Pancreas (tissue), 10 donors: ENCODE data around the gene MT1X. TPM values are rescaled to one million over a fixed set of nuclear protein-coding genes. Genes with fewer than 3 reads are reported as not detected.

Experiments used
- ATAC-seq, 4 donors: fragments of 200-7000 bp; cut with Tn5 transposase; one replicate each; pipeline versions ENCODE4 v1.8.0 to v1.9.1; 2020; ENCODE audit warnings: mild to moderate bottlenecking in 4 of 4, moderate library complexity in 4 of 4
- DNase-seq, 6 donors: peaks; one replicate each; pipeline ENCODE4 v3.0.0-alpha.2; 2020
- FAIRE-seq: peaks from 2 replicates; lab custom pipeline; 2012; peaks lifted over from hg19 to GRCh38; lab: Jason Lieb, UNC
- H3K27ac ChIP-seq, 4 donors: fragments of 200-600 bp; sonication (generic); 1 replicate in 3 of 4; 2 replicates in 1 of 4; pipeline versions ENCODE4 v1.5.0 to v1.8.0; 2020
- H3K27me3 ChIP-seq, 4 donors: fragments of 200-600 bp; one replicate each; pipeline ENCODE4 v1.8.0; 2021
- H3K36me3 ChIP-seq, 3 donors: fragments of 200-600 bp; sonication (generic) in 1 of 3; one replicate each; pipeline versions ENCODE4 v1.5.0 to v1.8.0; 2020 to 2021
- H3K4me1 ChIP-seq, 3 donors: fragments of 200-600 bp; one replicate each; pipeline ENCODE4 v1.8.0; 2021
- H3K4me3 ChIP-seq, 4 donors: fragments of 200-600 bp; sonication (generic) in 2 of 4; one replicate each; pipeline versions ENCODE4 v1.5.0 to v1.8.0; 2020 to 2021
- H3K9me3 ChIP-seq, 4 donors: fragments of 200-600 bp; one replicate each; pipeline ENCODE4 v1.8.0; 2021
- CTCF ChIP-seq, 4 donors: fragments of 200-600 bp; sonication (generic) in 3 of 4; IDR thresholded peaks; one replicate each; pipeline versions ENCODE4 v1.5.0 to v1.8.0; 2021; ENCODE audit warnings: antibody characterized with exemption in 4 of 4
- WGBS, 2 donors: extraction: QIAGEN DNeasy Blood & Tissue Kit; methylation state at CpG; one replicate each; pipeline ENCODE4 v1.1.7; 2013; 5-methylcytosine and 5-hydroxymethylcytosine counted together
- intact Hi-C, 3 donors: fragments of 100-400 bp; cut with DNase I; formaldehyde crosslinking; loops; one replicate each; pipeline versions ENCODE4 v1.11.1 to v1.14.2; 2022
- polyA plus RNA-seq, 2 donors: library from polyadenylated mRNA; stranded (reverse); fragments of 200-250 nt; gene quantifications; one replicate each; pipeline ENCODE4 v1.2.3, GENCODE V29; 2013
- total RNA-seq, 6 donors: library from RNA; stranded (reverse); fragmentation: NEBNext Ultra II Directional in 4 of 6; extraction: Animal tissue kit (Norgen Biotek cat#: 25700) in 4 of 6; gene quantifications; one replicate each; pipeline versions ENCODE4 v1.2.1 to v1.2.4, GENCODE V29; 2021 to 2023
- donor health status: healthy with polysubstance abuse.
- donor health status: DM: no; HTN: no; CAD: no; lungs with moderate emphysema.
- donor health status: DM: no; HTN: no; CAD: no.
- donor health status: control.
- donor health status: control.
- donor health status: Bipolar disorder and iron deficiency.
- donor health status: DM: yes; HTN: yes; CAD: no.
- donor health status: DM: no; HTN: no; CAD: no.
- donor health status: DM: no; HTN: no; CAD: no.
- donor health status: DM: yes; HTN: yes; CAD: no.

MT1X gene
- total and polyA plus RNA-seq, 8 donors, result 56.1 to 992 (median 333) TPM

GRCh38 chr16:56729735-56730662, 47.7 kb downstream of the MT1X start, which contains the start of gene NUP93:
Gene NUP93 (plus strand): TSS chr16:56730129. CDS start chr16:56748248, 18,119 bp downstream.
- 0 to 1% methylated on average over 70 of the region's 70 CpGs for WGBS, 2 donors
- peaks cover 5 to 19% (median 8%) of the 10 kb centered on the region in 3 donors for H3K4me1 ChIP-seq
- no peak for TF ChIP-seq CTCF (IDR thresholded peaks at IDR 0.05)
- FAIRE-seq (no peak), DNase-seq (peak; percentile 91 to 98 (median 93)), ATAC-seq (peak; percentile 97 to 99 (median 98))
- no peaks in the 10 kb centered on the region for H3K27me3 ChIP-seq
- peak within 1 kb of the TSS; percentile 81 to 98 (median 93) for H3K4me3 ChIP-seq
- H3K27ac ChIP-seq, result peak within 1 kb of the TSS; percentile 44 to 89 (median 68)
- intact Hi-C loops, result no loop called here
- H3K9me3 ChIP-seq, result no peaks in the 10 kb centered on the region
- no peaks in the 10 kb centered on the region for H3K36me3 ChIP-seq

GRCh38 chr16:56732366-56732765, 50.1 kb downstream of the MT1X start:
- no peak for FAIRE-seq
- H3K4me1 ChIP-seq, result peaks cover 5 to 19% (median 8%) of the 10 kb centered on the region in 3 donors
- ATAC-seq, result no peak
- no peaks in the 10 kb centered on the region for H3K36me3 ChIP-seq
- no peaks in the 10 kb centered on the region for H3K27me3 ChIP-seq
- intact Hi-C loops, result no loop called here
- no peak for DNase-seq
- WGBS, 2 donors, result 73 to 85% methylated on average over 2 of the region's 2 CpGs
- H3K9me3 ChIP-seq, result no peaks in the 10 kb centered on the region
- H3K27ac ChIP-seq, result no peak overlapping the region
- no peak overlapping the region for H3K4me3 ChIP-seq
- TF ChIP-seq CTCF (IDR thresholded peaks at IDR 0.05), result no peak

- Histone ChIP-seq H3K27me3 (no peaks in the 10 kb centered on the region), H3K9me3 (no peaks in the 10 kb centered on the region), H3K27ac (no peak overlapping the region), H3K4me1 (peaks cover 5 to 21% (median 8%) of the 10 kb centered on the region in 3 donors), H3K36me3 (no peaks in the 10 kb centered on the region), H3K4me3 (no peak overlapping the region)
- intact Hi-C loops, result no loop called here
- 95 to 96% methylated on average over 1 of the region's 1 CpG for WGBS, 2 donors
- FAIRE-seq (no peak), DNase-seq (no peak), ATAC-seq (no peak)
- no peak for TF ChIP-seq CTCF (IDR thresholded peaks at IDR 0.05)
These were observed 50.6 kb downstream of the MT1X start for GRCh38 chr16:56732832-56733231.

Other genes starting within 250 kb of the MT1X start
- gene NUDT21, start 231.1 kb upstream of the MT1X start, total RNA-seq, result 10 to 100 TPM; 36.1 to 57.6 (median 49.6) TPM
- 10 to 100 TPM in 1 of 2 donors, 1 to 10 TPM in 1; 7.9 to 17.8 TPM for gene NUDT21, start 231.1 kb upstream of the MT1X start, polyA plus RNA-seq
- gene OGFOD1, start 230.9 kb upstream of the MT1X start, total RNA-seq, result 10 to 100 TPM in 4 of 6 donors, 1 to 10 TPM in 2; 5.9 to 14.0 (median 11.7) TPM
- gene OGFOD1, start 230.9 kb upstream of the MT1X start, polyA plus RNA-seq, result 1 to 10 TPM; 3.2 to 6.6 TPM
- gene BBS2, start 162.4 kb upstream of the MT1X start, total RNA-seq, result 10 to 100 TPM in 5 of 6 donors, 1 to 10 TPM in 1; 10.0 to 19.0 (median 14.5) TPM
- 10 to 100 TPM; 20.7 to 50.4 TPM for gene BBS2, start 162.4 kb upstream of the MT1X start, polyA plus RNA-seq
- gene MT4, start 117.4 kb upstream of the MT1X start, total RNA-seq, result not detected
- not detected for gene MT4, start 117.4 kb upstream of the MT1X start, polyA plus RNA-seq
- under 1 TPM in 2 of 6 donors, not detected in 4; 0.41 to 0.43 TPM for gene MT3, start 92.9 kb upstream of the MT1X start, total RNA-seq
- gene MT3, start 92.9 kb upstream of the MT1X start, polyA plus RNA-seq, result 1 to 10 TPM; 1.1 to 4.6 TPM
- gene MT2A, start 73.9 kb upstream of the MT1X start, total RNA-seq, result 100 to 1,000 TPM in 3 of 6 donors, 10 to 100 TPM in 3; 71.0 to 389 (median 110) TPM
- gene MT2A, start 73.9 kb upstream of the MT1X start, polyA plus RNA-seq, result 100 to 1,000 TPM; 254 to 495 TPM
- gene MT1E, start 56.7 kb upstream of the MT1X start, total RNA-seq, result 100 to 1,000 TPM in 4 of 6 donors, 10 to 100 TPM in 2; 36.1 to 233 (median 158) TPM
- gene MT1E, start 56.7 kb upstream of the MT1X start, polyA plus RNA-seq, result 100 to 1,000 TPM; 293 to 646 TPM
- gene MT1M, start 49.8 kb upstream of the MT1X start, total RNA-seq, result 10 to 100 TPM in 4 of 6 donors, 1 to 10 TPM in 2; 8.3 to 28.8 (median 11.9) TPM
- 10 to 100 TPM; 29.7 to 34.6 TPM for gene MT1M, start 49.8 kb upstream of the MT1X start, polyA plus RNA-seq
- gene MT1A, start 43.8 kb upstream of the MT1X start, total RNA-seq, result 1 to 10 TPM; 1.6 to 6.6 (median 4.0) TPM
- gene MT1A, start 43.8 kb upstream of the MT1X start, polyA plus RNA-seq, result 10 to 100 TPM; 15.0 to 66.7 TPM
- not detected for gene MT1B, start 30.6 kb upstream of the MT1X start, total RNA-seq
- gene MT1B, start 30.6 kb upstream of the MT1X start, polyA plus RNA-seq, result not detected
- gene MT1F, start 24.5 kb upstream of the MT1X start, total RNA-seq, result 100 to 1,000 TPM in 1 of 6 donors, 10 to 100 TPM in 5; 29.1 to 119 (median 44.7) TPM
- 100 to 1,000 TPM in 1 of 2 donors, 10 to 100 TPM in 1; 94.6 to 201 TPM for gene MT1F, start 24.5 kb upstream of the MT1X start, polyA plus RNA-seq
- 100 to 1,000 TPM in 4 of 6 donors, 10 to 100 TPM in 2; 76.9 to 766 (median 150) TPM for gene MT1G, start 14.4 kb upstream of the MT1X start, total RNA-seq
- gene MT1G, start 14.4 kb upstream of the MT1X start, polyA plus RNA-seq, result 100 to 1,000 TPM; 496 to 753 TPM
- gene MT1H, start 12.7 kb upstream of the MT1X start, total RNA-seq, result 100 to 1,000 TPM in 1 of 6 donors, 10 to 100 TPM in 4, 1 to 10 TPM in 1; 8.3 to 106 (median 21.0) TPM
- gene MT1H, start 12.7 kb upstream of the MT1X start, polyA plus RNA-seq, result 10 to 100 TPM; 14.9 to 71.1 TPM
- 10 to 100 TPM; 13.1 to 31.4 (median 19.4) TPM for gene NUP93, start 47.7 kb downstream of the MT1X start, total RNA-seq
- gene NUP93, start 47.7 kb downstream of the MT1X start, polyA plus RNA-seq, result 10 to 100 TPM; 22.4 to 26.4 TPM
- under 1 TPM in 5 of 6 donors, not detected in 1; 0.05 to 0.12 (median 0.08) TPM for gene SLC12A3, start 182.7 kb downstream of the MT1X start, total RNA-seq
- gene SLC12A3, start 182.7 kb downstream of the MT1X start, polyA plus RNA-seq, result under 1 TPM; 0.04 to 0.05 TPM
- 100 to 1,000 TPM; 165 to 298 (median 238) TPM for gene HERPUD1, start 249.7 kb downstream of the MT1X start, total RNA-seq
- gene HERPUD1, start 249.7 kb downstream of the MT1X start, polyA plus RNA-seq, result 100 to 1,000 TPM in 1 of 2 donors, 10 to 100 TPM in 1; 78.2 to 144 TPM